Mammary epithelial cell (primary cell): ENCODE data around the gene KATNB1.
"Not testable (repeated sequence)": the region's sequence is repeated elsewhere in the genome, so short reads cannot be mapped to it uniquely, and the experiment has no call there.

Experiments used
- CTCF ChIP-seq, 2 donors: IDR thresholded peaks in 1 of 2; conservative IDR thresholded peaks in 1 of 2; 2 replicates each; pipeline ENCODE4 v1.5.1; 2011 to 2012; ENCODE audit warnings: inconsistent platforms in 2 of 2, low read length in 2 of 2, mild to moderate bottlenecking in 2 of 2, control low read depth in 1 of 2, low read depth in 1 of 2; ENCODE audit not compliant: insufficient read depth in 1 of 2; ENCODE audit errors: extremely low read depth in 1 of 2
- EZH2 ChIP-seq: IDR thresholded peaks from 2 replicates; pipeline ENCODE4 v1.6.1; 2012; ENCODE audit warnings: low read length, inconsistent platforms, borderline replicate concordance

DNA sequence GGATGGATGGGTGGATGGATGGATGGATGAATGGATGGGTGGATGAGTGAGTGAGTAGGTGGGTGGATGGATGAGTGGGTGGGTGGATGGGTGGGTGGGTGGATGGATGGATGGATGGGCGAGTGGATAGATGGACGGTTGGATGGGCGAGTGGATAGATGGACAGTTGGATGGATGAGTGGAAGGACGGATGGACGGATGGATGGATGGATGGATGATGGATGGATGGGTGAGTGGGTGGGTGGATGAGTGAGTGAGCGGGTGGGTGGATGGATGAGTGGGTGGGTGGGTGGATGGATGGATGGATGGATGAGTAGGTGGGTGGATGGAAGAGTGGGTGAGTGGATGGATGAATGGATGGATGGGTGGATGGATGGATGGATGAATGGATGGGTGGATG lies 5.7 kb upstream of the KATNB1 start:
- TF ChIP-seq CTCF (conservative IDR thresholded peaks at IDR 0.05 in 1 of 2, IDR thresholded peaks at IDR 0.05 in 1 of 2; ENCODE audit: extremely low read depth in 1 of 2, insufficient read depth in 1 of 2, low read depth in 1 of 2, low read length in 2 of 2); EZH2: not testable (repeated sequence)
